ENCODE results near the gene ZNF487.
A peak's percentile ranks its signal among the peaks of the same experiment; 100 is the strongest.
"Not testable (repeated sequence)": the region's sequence is repeated elsewhere in the genome, so short reads cannot be mapped to it uniquely, and the experiment has no call there.

ZNF487 gene

DNA sequence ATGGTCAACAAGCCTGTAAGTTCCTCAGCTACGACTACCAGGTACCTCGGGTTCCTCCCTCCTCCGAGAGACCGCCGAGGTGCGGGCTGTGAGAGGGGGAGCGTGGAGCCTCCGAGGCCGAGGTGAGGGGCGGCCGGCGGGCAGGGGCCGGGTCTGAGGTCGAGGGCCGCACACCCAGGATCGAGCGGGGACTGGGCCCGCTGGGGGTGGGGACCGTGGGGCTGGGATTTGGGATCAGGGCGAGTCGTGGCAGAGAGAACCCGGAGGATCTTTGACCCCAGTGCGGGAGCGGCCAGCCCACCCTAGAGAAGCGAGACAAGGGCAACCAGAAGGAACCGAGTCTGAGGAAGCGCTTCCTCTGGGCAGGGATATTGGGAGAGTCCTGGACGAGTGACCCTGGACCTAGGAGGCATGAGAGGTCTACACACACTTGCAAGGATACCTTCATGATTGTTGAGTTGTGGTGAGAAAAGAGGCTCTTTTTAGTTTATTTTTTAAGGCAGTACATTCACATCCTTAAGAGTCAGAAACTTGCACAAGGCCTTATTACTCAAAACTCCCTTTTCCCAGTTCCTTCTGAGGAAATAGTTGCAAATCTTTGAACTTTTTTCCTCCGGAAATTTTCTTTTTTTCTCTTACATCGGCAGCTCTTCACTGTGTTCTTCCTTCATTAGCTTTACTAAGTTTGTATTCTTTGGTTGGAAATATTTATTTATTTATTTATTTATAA lies 395 bp downstream of the ZNF487 start:
- DNase-seq (ENCODE audit: low spot score) = no peak

DNA sequence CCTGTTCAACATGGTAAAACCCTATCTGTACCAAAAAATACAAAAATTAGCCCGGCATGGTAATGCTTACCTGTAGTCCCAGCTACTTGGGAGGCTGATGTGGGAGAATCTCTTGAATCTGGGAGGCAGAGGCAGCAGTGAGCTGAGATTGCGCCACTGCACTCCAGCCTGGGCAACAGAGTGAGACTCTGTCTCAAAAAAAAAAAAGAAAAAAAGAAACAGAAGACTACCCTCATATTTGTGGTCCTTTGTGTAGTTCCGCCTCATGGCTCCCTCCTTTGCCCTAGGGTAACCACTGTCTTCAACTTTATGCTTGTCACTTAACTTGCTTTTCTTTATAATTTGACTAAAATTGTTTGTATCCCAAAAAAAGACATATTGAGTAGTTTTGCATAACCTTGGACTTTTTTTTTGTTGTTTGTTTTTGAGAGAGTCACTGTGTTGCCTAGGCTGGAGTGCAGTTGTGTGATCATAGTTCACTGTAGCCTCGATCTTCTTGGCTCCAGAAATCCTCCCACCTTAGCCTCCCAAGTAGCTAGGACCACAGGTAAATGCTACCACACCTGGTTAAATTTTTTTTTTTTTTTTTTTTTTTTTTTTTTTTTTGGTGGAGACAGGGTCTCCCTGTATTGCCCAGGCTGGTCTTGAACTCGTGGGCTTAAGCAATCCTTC lies 3.7 kb downstream of the ZNF487 start:
- no peak for DNase-seq (ENCODE audit: low spot score)

DNA sequence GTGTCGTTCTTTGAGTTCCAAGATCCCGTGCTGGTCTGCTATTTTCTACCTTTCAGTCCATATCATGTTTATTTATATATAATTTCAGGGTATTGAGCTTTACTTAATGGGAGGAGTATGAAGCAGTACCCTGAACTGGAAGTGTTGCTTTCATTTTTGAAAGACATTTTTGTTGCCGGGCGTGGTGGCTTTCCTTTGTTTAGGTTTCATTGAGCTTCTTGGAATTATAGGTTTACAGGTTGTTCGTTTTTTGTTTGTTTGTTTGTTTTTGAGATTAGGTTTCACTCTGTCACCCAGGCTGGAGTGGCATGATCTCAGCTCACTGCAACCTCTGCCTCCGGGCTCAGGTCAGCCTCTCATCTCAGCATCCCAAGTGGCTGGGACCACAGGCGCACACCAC lies 7.4 kb downstream of the ZNF487 start:
- no peak for DNase-seq (ENCODE audit: low spot score)

DNA sequence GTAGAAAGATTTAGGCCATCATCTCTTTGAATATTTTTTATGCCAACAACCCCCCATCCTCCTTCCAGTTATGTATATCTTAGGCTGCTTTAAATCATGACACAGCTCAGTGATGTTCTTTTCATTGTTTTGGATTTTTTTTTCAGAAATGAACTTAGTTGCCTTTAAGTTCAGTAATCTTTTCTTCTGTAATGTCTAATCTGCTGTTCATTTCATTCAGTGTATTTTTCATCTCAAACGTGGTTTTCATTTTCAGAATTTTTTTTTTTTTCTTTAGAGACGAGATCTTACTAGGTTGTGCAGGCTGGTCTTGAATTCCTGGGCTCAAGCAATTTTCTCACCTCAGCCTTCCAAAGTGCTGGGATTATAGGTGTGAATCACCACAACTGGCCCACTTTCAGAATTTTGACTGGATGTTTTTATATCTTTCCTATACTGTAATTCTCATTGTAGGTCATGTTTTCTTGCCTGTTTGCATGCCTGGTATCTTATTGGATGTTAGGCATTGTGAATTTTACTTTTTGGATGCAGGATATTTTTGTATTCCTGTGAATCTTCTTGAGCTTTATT lies 8.1 kb downstream of the ZNF487 start:
- no peak for DNase-seq (ENCODE audit: low spot score)

DNA sequence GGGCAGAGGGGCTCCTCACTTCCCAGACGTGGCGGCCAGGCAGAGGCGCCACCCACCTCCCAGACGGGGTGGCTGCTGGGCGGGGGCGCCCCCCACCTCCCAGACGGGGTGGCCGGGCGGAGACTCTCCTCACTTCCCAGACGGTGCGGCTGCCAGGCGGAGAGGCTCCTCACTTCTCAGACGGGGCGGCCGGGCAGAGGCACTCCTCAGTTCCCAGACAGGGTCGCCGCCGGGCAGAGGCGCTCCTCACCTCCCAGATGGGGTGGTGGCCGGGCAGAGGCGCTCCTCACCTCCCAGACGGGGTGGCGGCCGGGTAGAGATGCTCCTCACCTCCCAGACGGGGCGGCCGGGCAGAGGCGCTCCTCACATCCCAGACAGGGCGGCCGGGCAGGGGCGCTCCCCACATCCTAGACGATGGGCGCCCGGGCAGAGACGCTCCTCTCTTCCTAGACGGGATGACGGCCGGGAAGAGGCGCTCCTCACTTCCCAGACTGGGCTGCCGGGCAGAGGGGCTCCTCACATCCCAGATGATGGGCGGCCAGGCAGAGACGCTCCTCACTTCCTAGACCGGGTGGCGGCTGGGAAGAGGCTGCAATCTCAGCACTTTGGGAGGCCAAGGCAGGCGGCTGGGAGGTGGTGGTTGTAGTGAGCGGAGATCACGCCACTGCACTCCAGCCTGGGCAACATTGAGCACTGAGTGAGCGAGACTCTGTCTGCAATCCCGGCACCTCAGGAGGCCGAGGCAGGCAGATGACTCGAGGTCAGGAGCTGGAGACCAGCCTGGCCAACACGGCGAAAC lies 9.5 kb downstream of the ZNF487 start:
- DNase-seq (ENCODE audit: low spot score) = not testable (repeated sequence)

DNA sequence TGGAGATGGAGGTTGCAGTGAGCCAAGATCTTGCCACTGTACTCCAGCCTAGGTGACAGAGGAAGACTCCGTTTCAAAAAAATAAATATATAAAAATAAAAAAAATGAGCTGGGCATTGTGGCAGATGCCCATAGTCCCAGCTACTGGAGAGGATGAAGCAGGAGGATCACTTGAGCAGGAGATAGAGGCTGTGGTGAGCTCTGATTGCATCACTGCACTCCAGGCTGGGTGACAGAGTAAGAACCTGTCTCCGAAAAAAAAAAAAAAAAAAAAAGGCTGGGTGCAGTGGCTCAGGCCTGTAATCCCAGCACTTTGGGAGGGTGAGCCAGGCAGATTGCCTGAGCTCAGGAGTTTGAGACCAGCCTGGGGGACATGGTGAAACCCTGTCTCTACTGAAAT lies 11.8 kb downstream of the ZNF487 start:
- DNase-seq (ENCODE audit: low spot score) = no peak

DNA sequence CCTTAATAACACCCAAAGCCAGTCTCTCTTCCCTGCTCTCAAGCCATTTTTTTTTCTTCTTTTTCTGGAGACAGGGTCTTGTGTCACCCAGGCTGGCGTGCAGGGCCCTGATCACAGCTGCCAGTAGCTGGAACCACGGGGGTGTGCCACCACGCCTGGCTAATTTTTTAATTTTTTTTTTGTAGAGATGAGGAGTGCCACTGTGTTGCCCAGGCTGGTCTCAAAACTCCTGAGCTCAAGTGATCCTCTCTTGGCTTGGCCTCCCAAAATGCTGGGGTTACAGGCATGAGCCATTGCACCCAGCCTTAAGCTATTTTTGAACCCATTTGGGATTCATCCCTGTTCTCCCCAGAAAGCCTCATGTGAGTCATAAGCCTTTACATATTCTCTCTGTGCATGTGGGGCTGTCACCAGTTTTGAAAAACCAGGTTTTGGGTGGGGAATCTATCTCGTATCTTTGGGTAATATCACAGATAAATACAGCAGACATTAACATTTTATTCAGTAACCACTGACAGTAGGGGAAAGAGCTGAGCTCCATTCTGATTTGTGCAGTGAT lies 15.5 kb downstream of the ZNF487 start:
- no peak for DNase-seq (ENCODE audit: low spot score)

DNA sequence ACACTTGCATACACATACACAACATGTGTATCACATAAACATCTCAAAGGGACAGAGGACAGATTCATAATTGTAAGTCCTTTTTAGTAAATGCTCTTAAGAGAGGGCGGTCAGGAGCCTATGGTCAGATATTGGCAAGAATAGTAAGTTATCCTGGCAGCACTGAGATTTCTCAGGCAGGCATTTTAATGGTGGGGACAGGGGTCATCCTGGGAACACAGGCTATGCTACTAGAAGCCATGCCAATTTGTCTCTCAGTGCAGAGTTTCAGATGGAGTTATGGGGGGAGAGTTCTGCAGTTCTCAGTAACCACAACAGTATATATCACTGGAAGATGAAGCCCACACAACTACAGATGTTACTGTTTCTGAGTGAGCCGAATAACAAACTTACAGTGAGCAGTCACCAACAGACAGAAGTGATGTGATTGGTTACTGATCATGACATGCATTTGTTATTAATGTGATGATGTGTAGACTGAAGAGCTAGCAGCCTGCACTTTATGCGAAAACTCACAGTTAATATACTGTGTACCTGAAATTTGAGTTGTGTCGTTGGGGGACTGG lies 16.4 kb downstream of the ZNF487 start:
- DNase-seq (ENCODE audit: low spot score) = no peak

DNA sequence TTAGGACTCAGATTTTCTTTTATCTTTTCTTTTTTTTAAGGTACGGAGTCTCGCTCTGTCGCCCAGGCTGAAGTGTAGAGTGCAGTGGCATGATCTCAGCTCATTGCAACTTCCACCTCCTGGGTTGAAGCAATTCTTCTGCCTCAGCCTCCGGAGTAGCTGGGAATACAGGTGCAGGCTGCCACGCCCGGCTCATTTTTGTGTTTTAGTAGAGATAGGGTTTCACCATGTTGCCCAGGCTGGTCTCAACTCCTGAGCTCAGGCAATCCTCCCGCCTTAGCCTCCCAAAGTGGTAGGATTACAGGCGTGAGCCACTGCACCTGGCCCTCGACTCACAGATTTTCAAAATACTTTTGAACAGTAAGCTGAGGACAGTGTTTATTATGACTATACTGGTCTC lies 17.1 kb downstream of the ZNF487 start:
- not testable (repeated sequence) for DNase-seq (ENCODE audit: low spot score)

DNA sequence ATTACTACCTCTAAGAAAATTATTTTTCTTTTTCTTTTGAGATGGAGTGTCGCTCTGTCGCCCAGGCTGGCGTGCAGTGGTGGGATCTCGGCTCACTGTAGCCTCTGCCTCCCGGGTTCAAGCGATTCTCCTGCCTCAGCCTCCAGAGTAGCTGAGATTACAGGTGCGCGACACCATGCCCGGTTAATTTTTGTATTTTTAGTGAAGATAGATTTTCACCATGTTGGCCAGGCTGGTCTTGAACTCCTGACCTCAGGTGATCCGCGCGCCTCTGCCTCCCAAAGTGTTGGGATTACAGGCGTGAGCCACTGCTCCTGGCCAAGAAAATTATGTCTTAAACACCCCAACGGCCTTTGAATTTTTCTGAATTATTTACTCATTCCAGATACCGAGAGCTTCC lies 19.6 kb downstream of the ZNF487 start:
- DNase-seq (ENCODE audit: low spot score) = not testable (repeated sequence)

DNA sequence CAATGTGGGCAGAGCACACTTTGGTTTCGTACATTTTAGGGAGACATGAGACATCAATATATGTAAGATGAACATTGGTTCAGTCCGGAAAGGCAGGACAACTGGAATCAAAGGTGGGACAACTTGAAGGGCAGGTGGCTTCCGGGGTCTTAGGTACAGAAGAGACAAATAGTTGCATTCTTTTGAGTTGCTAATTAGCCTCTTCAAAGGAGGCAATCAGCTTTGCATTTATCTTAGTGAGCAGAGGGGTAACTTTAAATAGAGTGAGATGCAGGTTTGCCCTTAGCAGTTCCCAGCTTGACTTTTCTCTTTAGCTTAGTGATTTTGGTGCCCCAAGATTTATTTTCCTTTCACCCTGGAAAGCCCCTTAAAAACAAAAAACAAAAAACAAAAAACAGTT lies 21.3 kb downstream of the ZNF487 start:
- no peak for DNase-seq (ENCODE audit: low spot score)

DNA sequence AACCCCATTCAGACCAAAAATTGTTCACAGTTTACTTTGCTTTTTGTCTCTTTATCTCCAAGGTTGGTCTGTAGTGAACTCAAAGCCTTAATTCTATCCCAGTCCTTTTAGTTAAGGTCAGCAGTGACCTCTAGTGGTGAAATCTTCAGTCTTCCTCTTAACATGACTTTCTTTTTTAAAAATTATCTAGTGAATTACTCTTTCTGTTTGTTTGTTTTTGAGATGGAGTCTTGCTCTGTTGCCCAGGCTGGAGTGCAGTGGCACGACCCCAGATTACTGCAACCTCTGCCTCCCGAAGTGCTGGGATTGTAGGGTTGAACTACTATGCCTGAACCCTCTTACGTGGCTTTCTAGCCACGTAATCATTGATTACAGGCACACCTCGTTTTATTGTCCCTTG lies 25.0 kb downstream of the ZNF487 start:
- peak; percentile 61 for DNase-seq (ENCODE audit: low spot score)

DNA sequence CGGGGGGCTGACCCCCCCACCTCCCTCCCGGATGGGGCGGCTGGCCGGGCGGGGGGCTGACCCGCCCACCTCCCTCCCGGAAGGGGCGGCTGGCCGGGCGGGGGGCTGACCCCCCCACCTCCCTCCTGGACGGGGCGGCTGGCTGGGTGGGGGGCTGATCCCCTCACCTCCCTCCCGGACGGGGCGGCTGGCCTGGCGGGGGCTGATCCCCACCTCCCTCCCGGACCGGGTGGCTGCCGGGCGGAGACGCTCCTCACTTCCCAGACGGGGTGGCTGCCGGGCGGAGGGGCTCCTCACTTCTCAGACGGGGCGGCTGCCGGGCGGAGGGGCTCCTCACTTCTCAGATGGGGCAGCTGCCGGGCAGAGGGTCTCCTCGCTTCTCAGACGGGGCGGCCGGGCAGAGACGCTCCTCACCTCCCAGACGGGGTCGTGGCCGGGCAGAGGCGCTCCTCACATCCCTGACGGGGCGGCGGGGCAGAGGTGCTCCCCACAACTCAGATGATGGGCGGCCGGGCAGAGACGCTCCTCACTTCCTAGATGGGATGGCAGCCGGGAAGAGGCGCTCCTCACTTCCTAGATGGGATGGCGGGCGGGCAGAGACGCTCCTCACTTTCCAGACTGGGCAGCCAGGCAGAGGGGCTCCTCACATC lies 28.3 kb downstream of the ZNF487 start:
- DNase-seq (ENCODE audit: low spot score) = not testable (repeated sequence)

DNA sequence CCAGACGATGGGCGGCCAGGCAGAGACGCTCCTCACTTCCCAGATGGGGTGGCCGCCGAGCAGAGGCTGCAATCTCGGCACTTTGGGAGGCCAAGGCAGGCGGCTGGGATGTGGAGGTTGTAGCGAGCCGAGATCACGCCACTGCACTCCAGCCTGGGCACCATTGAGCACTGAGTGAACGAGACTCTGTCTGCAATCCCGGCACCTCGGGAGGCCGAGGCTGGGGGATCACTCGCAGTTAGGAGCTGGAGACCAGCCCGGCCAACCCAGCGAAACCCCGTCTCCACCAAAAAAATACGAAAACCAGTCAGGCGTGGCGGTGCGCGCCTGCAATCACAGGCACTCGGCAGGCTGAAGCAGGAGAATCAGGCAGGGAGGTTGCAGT lies 28.8 kb downstream of the ZNF487 start:
- DNase-seq (ENCODE audit: low spot score) = not testable (repeated sequence)

DNA sequence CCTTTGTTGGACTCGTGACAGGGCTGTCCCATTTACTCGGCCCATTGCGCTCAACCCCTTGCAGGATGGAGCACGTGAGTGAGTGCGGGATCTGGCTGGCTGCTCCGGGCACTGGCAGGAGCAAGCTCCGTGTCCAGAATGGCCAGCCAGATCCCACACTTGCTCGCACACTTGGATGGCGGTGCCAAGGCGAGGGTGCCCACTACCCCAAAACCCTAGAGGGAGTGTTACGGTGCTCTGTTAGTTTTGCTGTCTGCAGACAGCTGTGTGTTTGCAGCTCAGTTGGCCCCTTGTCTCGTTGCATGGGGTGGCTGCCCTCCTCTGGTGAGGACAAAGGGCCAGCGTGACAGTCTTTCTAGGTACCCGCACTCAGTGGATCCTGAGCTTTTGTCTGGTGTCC lies 34.2 kb downstream of the ZNF487 start:
- no peak for DNase-seq (ENCODE audit: low spot score)

DNA sequence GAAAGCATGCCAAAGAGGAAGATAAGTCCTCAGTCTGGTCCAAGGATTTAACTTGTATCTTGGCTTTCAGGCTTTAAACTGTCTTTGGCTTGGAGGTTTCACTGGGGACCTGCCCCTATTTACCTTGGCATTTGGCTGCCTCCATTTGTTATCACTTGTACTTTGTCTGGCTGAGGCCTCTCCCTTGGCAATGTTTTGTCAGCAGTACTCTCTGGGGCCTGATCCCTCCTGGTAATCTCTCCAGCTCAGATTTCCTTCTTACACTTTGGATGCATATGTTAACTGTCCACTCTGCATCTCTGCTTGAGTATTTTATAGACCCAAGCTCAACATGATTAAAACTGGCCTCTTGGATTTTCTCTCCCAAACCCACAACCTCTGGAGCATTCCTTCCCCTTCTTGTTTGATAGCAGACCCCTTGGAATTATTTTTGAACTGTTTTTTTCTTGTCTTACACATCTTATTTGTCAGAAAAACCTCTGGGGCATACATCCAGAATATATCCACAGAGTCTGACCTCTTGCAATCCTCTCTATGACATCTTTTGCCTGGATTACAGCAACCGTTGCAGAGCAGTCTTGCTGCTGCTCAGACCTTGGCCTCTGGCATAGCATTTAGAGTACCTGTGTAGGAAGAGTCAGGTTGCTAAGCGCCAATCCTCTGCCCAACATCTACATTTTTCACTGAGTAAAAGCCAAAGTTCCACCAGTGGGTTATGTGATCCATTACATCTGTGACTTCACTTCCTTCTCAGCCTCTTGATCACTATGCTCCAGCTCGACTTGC lies 35.2 kb downstream of the ZNF487 start:
- DNase-seq (ENCODE audit: low spot score) = no peak

DNA sequence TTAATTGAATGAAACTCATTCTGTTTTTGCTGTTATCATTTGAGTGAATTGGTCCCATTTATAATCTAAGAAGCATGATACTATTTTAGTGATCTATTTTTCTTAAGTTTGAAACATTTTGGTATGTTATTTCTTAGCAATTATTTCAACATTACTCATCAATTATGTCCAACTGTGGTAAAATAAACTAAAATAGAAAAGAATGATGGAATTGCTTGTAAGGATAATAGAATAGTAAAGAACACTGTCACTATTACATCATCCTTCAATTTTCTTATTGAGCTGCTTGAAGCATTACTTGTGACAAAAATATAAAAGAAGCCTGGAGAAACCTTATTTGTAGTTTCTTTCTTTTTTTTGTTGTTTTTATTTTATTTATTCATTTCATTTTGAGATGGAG lies 42.4 kb downstream of the ZNF487 start:
- no peak for DNase-seq (ENCODE audit: low spot score)

DNA sequence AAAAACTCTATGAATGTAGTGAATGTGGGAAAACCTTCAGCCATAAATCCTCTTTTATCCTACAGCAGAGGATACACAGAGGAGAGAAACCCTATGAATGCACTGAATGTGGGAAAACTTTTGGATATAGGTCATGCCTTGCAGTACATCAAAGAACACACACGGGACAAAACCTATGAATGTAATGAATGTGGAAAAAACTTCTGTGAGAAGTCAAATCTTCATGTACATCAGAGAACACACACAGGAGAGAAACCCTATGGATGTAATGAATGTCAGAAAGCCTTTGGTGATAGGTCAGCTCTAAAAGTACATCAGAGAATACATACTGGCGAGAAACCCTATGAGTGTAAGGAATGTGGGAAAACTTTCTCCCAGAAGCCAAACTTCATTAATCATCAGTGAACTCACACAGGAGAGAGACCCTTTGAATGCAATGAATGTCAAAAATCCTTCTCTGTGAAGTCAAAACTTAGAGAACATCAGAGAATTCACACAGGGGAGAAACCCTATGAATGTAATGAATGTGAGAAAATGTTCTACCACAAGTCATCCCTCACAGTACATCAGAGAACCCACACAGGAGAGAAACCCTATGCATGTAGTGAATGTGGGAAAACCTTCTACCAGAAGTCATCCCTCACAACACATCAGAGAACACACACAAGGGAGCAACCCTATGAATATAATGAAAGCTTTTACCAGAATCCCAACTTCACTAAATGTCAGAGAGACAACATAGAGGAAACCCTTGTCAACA lies 45.6 kb downstream of the ZNF487 start:
- no peak for DNase-seq (ENCODE audit: low spot score)

DNA sequence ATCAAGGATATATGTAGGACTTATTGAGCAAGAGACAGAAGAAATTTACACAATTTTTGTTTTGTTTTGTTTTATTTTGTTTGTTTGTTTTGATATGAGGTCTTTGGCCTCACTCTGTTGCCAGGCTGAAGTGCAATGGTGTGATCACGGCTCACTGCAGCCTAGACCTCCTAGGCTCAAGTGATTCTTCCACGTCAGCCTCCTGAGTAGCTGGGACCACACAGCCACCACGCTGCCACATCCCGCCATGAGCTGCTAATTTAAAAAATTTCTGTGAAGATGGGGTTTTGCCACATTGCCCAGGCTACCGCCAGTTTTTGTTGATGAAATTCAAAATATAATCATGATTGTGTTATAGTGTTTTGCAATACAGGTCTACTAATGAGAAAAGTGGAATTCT lies 54.9 kb downstream of the ZNF487 start:
- DNase-seq (ENCODE audit: low spot score) = no peak

DNA sequence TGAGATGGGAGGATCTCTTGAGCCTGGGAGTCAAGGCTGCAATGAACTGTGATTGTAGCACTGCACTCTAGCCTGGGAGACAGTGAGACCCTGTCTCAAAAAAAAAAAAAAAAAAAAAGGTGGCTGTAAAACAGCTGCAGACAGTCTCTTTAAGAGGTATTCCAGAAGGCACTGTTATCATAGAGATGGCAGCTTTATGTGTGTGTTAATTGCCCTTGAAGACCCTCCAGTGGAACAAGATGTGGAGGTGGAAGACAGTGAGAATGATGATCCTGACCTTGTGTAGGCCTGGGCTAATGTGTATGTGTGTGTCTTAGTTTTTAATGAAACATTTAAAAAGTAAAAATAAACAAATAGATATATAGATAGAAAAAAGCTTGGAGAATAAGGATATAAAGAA lies 66.0 kb downstream of the ZNF487 start:
- no peak for DNase-seq (ENCODE audit: low spot score)
